NCI-H1436 treated with DMSO at 0.1 percent for 48 hours (cell line): ENCODE results near the gene PRLH.
A peak's percentile ranks its signal among the peaks of the same experiment; 100 is the strongest.

Experiments used
- DNase-seq: peaks from one replicate; lab custom pipeline; 2025; lab: John Stamatoyannopoulos, UW

PRLH gene

GRCh38 chr2:237565974-237566373 is 400 bp upstream of the PRLH start:
- DNase-seq: no peak

GRCh38 chr2:237567276-237568029 is 1.1 kb downstream of the PRLH start:
- no peak for DNase-seq

GRCh38 chr2:237568121-237568660 is 1.8 kb downstream of the PRLH start:
- no peak for DNase-seq

GRCh38 chr2:237569041-237569440 is 2.7 kb downstream of the PRLH start:
- DNase-seq: no peak

GRCh38 chr2:237569896-237570295 is 3.5 kb downstream of the PRLH start:
- no peak for DNase-seq

GRCh38 chr2:237570776-237571335 is 4.5 kb downstream of the PRLH start:
- DNase-seq: no peak

GRCh38 chr2:237571551-237571950 is 5.2 kb downstream of the PRLH start:
- DNase-seq: no peak

- DNase-seq: peak; percentile 36
Measured at GRCh38 chr2:237572021-237572741, 5.8 kb downstream of the PRLH start.

- DNase-seq: no peak
Measured at GRCh38 chr2:237572742-237573101, 6.3 kb downstream of the PRLH start.

- DNase-seq: no peak
Measured at GRCh38 chr2:237573721-237574415, 7.5 kb downstream of the PRLH start.

GRCh38 chr2:237574467-237574866 is 8.1 kb downstream of the PRLH start:
- DNase-seq: no peak

GRCh38 chr2:237574894-237575868 is 8.8 kb downstream of the PRLH start:
- no peak for DNase-seq

GRCh38 chr2:237575869-237576862 is 9.8 kb downstream of the PRLH start:
- no peak for DNase-seq

- no peak for DNase-seq
Measured at GRCh38 chr2:237576974-237577373, 10.6 kb downstream of the PRLH start.

- DNase-seq: no peak
Measured at GRCh38 chr2:237577458-237577857, 11.1 kb downstream of the PRLH start.

- DNase-seq: no peak
Measured at GRCh38 chr2:237577956-237578870, 11.8 kb downstream of the PRLH start.

GRCh38 chr2:237581326-237581725 is 15.0 kb downstream of the PRLH start:
- DNase-seq: no peak
